Measurements from ENCODE around the gene TDRD10. TPM values are rescaled to one million over a fixed set of nuclear protein-coding genes. Genes with fewer than 3 reads are reported as not detected.

TDRD10 gene
- total RNA-seq, 1 experiment from 2014 or later, result not detected

DNA sequence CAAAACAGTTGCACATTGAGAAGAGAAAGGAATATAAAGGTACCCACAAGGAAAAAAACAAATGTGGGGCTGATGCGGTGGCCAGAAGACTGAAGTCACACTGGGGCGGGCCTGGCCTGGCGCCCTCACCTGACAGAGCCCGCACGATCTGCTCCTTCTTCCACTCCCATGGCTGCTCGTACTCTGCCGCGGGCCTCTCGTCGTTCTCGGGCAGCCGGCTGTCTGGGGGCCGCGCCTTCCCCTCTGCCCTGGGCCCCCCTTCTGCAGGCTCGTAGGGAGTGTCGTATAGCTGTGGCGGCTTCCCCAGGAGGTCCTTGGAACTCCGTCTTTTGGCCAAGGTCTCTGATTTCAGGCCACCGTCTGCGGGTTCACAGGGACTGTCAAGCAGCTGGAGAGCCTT lies 13.1 kb upstream of the TDRD10 start:
- H3K4me2 ChIP-seq, result no peak overlapping the region
- peaks cover 14% of the 10 kb centered on the region; the same call in 1 of the 2 replicates for H3F3A ChIP-seq (ENCODE audit: insufficient read depth, low read depth)
- no peak overlapping the region for H3K27ac ChIP-seq
- peaks cover 5% of the 10 kb centered on the region; the same call in 1 of the 2 replicates for H4K20me1 ChIP-seq (ENCODE audit: insufficient read depth)
- TF ChIP-seq EZH2 (IDR thresholded peaks at IDR 0.05; ENCODE audit: low read depth), result no peak
- TF ChIP-seq, protein P1, sequence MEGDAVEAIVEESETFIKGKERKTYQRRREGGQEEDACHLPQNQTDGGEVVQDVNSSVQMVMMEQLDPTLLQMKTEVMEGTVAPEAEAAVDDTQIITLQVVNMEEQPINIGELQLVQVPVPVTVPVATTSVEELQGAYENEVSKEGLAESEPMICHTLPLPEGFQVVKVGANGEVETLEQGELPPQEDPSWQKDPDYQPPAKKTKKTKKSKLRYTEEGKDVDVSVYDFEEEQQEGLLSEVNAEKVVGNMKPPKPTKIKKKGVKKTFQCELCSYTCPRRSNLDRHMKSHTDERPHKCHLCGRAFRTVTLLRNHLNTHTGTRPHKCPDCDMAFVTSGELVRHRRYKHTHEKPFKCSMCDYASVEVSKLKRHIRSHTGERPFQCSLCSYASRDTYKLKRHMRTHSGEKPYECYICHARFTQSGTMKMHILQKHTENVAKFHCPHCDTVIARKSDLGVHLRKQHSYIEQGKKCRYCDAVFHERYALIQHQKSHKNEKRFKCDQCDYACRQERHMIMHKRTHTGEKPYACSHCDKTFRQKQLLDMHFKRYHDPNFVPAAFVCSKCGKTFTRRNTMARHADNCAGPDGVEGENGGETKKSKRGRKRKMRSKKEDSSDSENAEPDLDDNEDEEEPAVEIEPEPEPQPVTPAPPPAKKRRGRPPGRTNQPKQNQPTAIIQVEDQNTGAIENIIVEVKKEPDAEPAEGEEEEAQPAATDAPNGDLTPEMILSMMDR (conservative IDR thresholded peaks at IDR 0.05), result no peak
- H3K9me3 ChIP-seq (ENCODE audit: insufficient read depth, low read depth), result no peaks in the 10 kb centered on the region
- no peak overlapping the region for H3K4me3 ChIP-seq
- H3K79me2 ChIP-seq (ENCODE audit: low read depth), result no peaks in the 10 kb centered on the region
- intact Hi-C loops (cut with micrococcal nuclease; ENCODE audit: unreplicated experiment), result loop anchor here (10.0 kb wide), 1 partner anchor 386 kb away; the partner anchor contains the start of gene KCNN3
- ChIA-PET CTCF (interaction anchor here (0.6 to 0.7 kb wide), 3 partner anchors 8 to 720 kb away, joined by 6 to 13 read pairs (median 12); no protein-coding TSS in a partner anchor), POLR2A (ENCODE audit: unreplicated experiment) (no interaction called here)
- DNase-seq, result no peak
- no peaks in the 10 kb centered on the region for H3K36me3 ChIP-seq (ENCODE audit: low read depth)
- no peaks in the 10 kb centered on the region for H3K9me2 ChIP-seq (ENCODE audit: insufficient read depth)
- no TSS peak for BruUV-seq (replicated peaks)
- no peak overlapping the region for H2AFZ ChIP-seq
- H3K4me1 ChIP-seq (replicated peaks; ENCODE audit: insufficient read depth), result no peaks in the 10 kb centered on the region
- H3K27me3 ChIP-seq (ENCODE audit: insufficient read depth, low read depth), result peaks cover 81% of the 10 kb centered on the region

DNA sequence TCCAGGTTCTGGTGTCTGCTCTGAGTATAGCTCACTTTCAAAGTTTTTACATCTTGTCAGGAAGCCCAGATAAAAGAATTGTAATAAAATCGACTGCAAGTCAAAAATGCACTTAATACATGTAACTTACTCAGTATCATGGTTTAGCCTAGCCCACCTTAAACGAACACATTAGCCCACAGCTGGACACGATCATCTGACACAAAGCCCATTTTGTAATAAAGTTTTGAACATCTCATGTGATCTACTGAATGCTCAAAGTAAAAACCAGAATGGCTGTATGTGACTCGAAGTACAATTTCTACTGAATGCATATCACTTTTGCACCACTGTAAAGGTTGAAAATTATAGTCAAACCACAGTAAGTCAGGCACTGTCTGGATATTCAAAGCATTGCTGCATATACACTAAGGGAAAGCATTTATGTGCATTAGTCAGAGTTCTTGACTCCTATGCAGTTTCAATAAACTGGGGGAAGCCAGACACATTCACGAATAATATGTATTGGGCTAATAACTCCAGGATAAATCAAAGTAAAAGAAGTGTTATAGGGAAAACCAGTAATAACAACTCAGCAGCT lies 12.2 kb upstream of the TDRD10 start:
- Histone ChIP-seq H3F3A (ENCODE audit: insufficient read depth, low read depth) (peaks cover 6% of the 10 kb centered on the region; the same call in 1 of the 2 replicates), H3K27ac (no peak overlapping the region), H3K27me3 (ENCODE audit: insufficient read depth, low read depth) (peaks cover 85% of the 10 kb centered on the region), H3K4me2 (no peak overlapping the region), H3K4me1 (replicated peaks; ENCODE audit: insufficient read depth) (no peaks in the 10 kb centered on the region), H3K79me2 (ENCODE audit: low read depth) (no peaks in the 10 kb centered on the region), H3K9me2 (ENCODE audit: insufficient read depth) (no peaks in the 10 kb centered on the region), H4K20me1 (ENCODE audit: insufficient read depth) (peaks cover 5% of the 10 kb centered on the region; the same call in 1 of the 2 replicates), H3K4me3 (no peak overlapping the region), H2AFZ (no peak overlapping the region), H3K9me3 (ENCODE audit: insufficient read depth, low read depth) (no peaks in the 10 kb centered on the region), H3K36me3 (ENCODE audit: low read depth) (no peaks in the 10 kb centered on the region)
- ChIA-PET POLR2A (ENCODE audit: unreplicated experiment) (no interaction called here), CTCF (interaction anchor here (0.6 to 0.7 kb wide), 3 partner anchors 9 to 720 kb away, joined by 6 to 13 read pairs (median 12); no protein-coding TSS in a partner anchor)
- intact Hi-C loops (cut with micrococcal nuclease; ENCODE audit: unreplicated experiment), result loop anchor here (10.0 kb wide), 1 partner anchor 385 kb away; the partner anchor contains the start of gene KCNN3
- BruUV-seq (replicated peaks), result no TSS peak
- TF ChIP-seq, protein P1 (conservative IDR thresholded peaks at IDR 0.05), result no peak
- TF ChIP-seq EZH2 (IDR thresholded peaks at IDR 0.05; ENCODE audit: low read depth), result no peak
- DNase-seq, result no peak

DNA sequence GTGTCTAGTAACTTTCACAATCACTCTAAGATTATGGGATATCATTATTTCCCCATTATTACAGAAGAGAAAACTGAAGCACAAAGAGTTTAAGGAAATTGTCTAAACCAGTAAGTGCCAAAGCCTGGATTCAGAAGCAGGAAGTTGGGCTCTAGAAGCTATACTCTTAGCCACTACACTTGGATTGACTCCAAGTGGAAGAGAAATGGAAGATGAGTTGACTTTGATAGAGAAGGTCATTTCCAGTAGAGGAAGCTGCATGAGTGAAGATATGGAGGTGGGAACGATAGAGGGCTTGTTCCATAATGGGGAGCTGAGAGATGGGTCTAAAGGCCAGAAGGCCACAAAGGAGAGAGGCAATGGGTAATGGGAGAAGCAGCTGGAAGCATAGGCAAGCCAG lies 11.7 kb upstream of the TDRD10 start:
- Histone ChIP-seq H3K27ac (no peak overlapping the region), H2AFZ (no peak overlapping the region), H3K9me2 (ENCODE audit: insufficient read depth) (no peaks in the 10 kb centered on the region), H3K4me3 (no peak overlapping the region), H3F3A (ENCODE audit: insufficient read depth, low read depth) (0 out of 2 replicates have a peak, but pooled peaks cover under 1% of the 10 kb centered on the region), H3K4me2 (no peak overlapping the region), H3K4me1 (replicated peaks; ENCODE audit: insufficient read depth) (no peaks in the 10 kb centered on the region), H3K27me3 (ENCODE audit: insufficient read depth, low read depth) (peaks cover 88% of the 10 kb centered on the region), H3K36me3 (ENCODE audit: low read depth) (no peaks in the 10 kb centered on the region), H4K20me1 (ENCODE audit: insufficient read depth) (peaks cover 5% of the 10 kb centered on the region; the same call in 1 of the 2 replicates), H3K9me3 (ENCODE audit: insufficient read depth, low read depth) (no peaks in the 10 kb centered on the region), H3K79me2 (ENCODE audit: low read depth) (no peaks in the 10 kb centered on the region)
- intact Hi-C loops (cut with micrococcal nuclease; ENCODE audit: unreplicated experiment), result no loop called here
- BruUV-seq (replicated peaks), result no TSS peak
- POLR2A ChIA-PET (ENCODE audit: unreplicated experiment), result no interaction called here
- CTCF ChIA-PET, result no interaction called here
- DNase-seq, result no peak
- TF ChIP-seq, protein P1 (conservative IDR thresholded peaks at IDR 0.05), result no peak
- no peak for TF ChIP-seq EZH2 (IDR thresholded peaks at IDR 0.05; ENCODE audit: low read depth)
